ENCODE data around the gene CFAP73. TPM values are rescaled to one million over a fixed set of nuclear protein-coding genes. Genes with fewer than 3 reads are reported as not detected.
A peak's percentile ranks its signal among the peaks of the same experiment; 100 is the strongest.

CFAP73 gene
- total RNA-seq, 1 experiment from 2014 or later, result 0.94 TPM

GRCh38 chr12:113103756-113104450, 45.6 kb upstream of the CFAP73 start (continued):
- TF ChIP-seq AR (CRISPR knock-in tag; IDR thresholded peaks at IDR 0.05), result no peak
- no peak for TF ChIP-seq ZNF532 (CRISPR knock-in tag; IDR thresholded peaks at IDR 0.05; ENCODE audit: borderline replicate concordance)
- no peak for TF ChIP-seq SMAD4 (CRISPR knock-in tag; IDR thresholded peaks at IDR 0.05)
- TF ChIP-seq ZNF425 (CRISPR knock-in tag; conservative IDR thresholded peaks at IDR 0.05), result no peak
- TF ChIP-seq HMGXB4 (CRISPR knock-in tag; IDR thresholded peaks at IDR 0.05), result peak; percentile 77; the same call in 1 of the 2 replicates
- TF ChIP-seq ATF2 (CRISPR knock-in tag; IDR thresholded peaks at IDR 0.05; ENCODE audit: borderline replicate concordance, low read depth), result no peak
- no peak for TF ChIP-seq TP53 (CRISPR knock-in tag; IDR thresholded peaks at IDR 0.05)
- TF ChIP-seq SMAD3 (CRISPR knock-in tag; IDR thresholded peaks at IDR 0.05; ENCODE audit: borderline replicate concordance), result no peak
- TF ChIP-seq JUN (CRISPR knock-in tag; IDR thresholded peaks at IDR 0.05), result no peak
- TF ChIP-seq ZMAT4 (CRISPR knock-in tag; IDR thresholded peaks at IDR 0.05), result no peak
- peak; percentile 87 for TF ChIP-seq SP1 (CRISPR knock-in tag; conservative IDR thresholded peaks at IDR 0.05)
- no peak for TF ChIP-seq OVOL2 (CRISPR knock-in tag; IDR thresholded peaks at IDR 0.05; ENCODE audit: borderline replicate concordance)
- no peak for TF ChIP-seq GRHL2 (CRISPR knock-in tag; IDR thresholded peaks at IDR 0.05; ENCODE audit: insufficient replicate concordance, severe bottlenecking)
- TF ChIP-seq E2F5 (CRISPR knock-in tag; IDR thresholded peaks at IDR 0.05), result no peak; the same call in 1 of the 2 replicates
- TF ChIP-seq ZNF232 (CRISPR knock-in tag; IDR thresholded peaks at IDR 0.05), result peak; percentile 80
- TF ChIP-seq ZNF317 (CRISPR knock-in tag; IDR thresholded peaks at IDR 0.05; ENCODE audit: borderline replicate concordance, low read depth), result no peak
- no peak for TF ChIP-seq EMX1 (CRISPR knock-in tag; IDR thresholded peaks at IDR 0.05)
- no peak for TF ChIP-seq ZNF121 (CRISPR knock-in tag; IDR thresholded peaks at IDR 0.05)
- peak; percentile 66; the same call in 1 of the 2 replicates for TF ChIP-seq NFE2L1 (CRISPR knock-in tag; IDR thresholded peaks at IDR 0.05)
- TF ChIP-seq ERG (CRISPR knock-in tag; IDR thresholded peaks at IDR 0.05), result no peak
- TF ChIP-seq CTCF (IDR thresholded peaks at IDR 0.05), result no peak
